Body of pancreas (tissue), 4 donors: Measurements from ENCODE around the gene TNRC18.

Experiments used
- POLR2A ChIP-seq, 3 donors: fragments of 450-650 bp; IDR thresholded peaks; one replicate each; pipeline ENCODE4 v1.6.1; 2016; ENCODE audit warnings: antibody characterized with exemption in 3 of 3, mild to moderate bottlenecking in 2 of 3
- TF ChIP-seq, protein P1 (sequence below), 7 experiments: fragments of 450-650 bp in 4 of 7; fragments of 200-600 bp in 3 of 7; sonication (generic) in 3 of 7; IDR thresholded peaks; one replicate each; pipeline ENCODE4 v1.5.1; 2016 to 2019; ENCODE audit warnings: antibody characterized with exemption in 7 of 7

DNA sequence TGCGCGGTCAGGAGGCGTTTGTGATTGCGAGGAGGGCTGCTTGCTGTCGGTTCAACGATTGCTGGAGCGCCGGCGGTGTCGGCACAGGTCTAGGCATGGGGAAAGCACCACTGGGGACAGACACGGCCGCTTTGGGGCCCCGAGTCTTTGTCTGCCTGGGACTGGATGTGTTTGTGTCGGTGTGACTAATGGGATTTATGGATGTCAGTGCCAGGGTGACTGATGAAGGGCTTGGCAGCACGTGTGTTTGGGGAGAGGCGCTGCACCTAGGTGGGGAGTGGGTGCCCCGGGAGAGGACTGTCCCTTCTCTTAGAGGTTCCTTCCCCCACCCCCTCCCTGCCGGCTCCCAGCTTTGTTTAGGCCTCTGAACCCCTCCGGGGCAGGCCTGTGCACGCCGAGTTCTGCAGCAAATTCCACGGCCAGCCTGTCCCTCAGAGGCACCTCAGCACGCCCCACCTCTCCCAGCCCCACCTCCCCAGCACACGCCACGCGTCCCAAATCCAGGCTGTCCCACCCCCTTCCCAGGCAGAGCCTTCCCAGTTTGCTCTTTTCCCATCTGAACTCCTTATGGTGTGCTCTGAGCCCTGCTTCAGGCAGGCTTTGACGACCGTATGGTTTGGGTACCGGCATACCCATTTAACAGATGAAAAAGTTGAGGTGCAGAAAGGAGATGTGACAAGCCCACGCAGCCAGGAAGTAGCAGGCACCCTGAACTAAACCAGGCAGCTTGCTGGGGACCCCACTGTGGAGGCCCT, 6.4 kb upstream of the TNRC18 start:
- TF ChIP-seq, protein P1, sequence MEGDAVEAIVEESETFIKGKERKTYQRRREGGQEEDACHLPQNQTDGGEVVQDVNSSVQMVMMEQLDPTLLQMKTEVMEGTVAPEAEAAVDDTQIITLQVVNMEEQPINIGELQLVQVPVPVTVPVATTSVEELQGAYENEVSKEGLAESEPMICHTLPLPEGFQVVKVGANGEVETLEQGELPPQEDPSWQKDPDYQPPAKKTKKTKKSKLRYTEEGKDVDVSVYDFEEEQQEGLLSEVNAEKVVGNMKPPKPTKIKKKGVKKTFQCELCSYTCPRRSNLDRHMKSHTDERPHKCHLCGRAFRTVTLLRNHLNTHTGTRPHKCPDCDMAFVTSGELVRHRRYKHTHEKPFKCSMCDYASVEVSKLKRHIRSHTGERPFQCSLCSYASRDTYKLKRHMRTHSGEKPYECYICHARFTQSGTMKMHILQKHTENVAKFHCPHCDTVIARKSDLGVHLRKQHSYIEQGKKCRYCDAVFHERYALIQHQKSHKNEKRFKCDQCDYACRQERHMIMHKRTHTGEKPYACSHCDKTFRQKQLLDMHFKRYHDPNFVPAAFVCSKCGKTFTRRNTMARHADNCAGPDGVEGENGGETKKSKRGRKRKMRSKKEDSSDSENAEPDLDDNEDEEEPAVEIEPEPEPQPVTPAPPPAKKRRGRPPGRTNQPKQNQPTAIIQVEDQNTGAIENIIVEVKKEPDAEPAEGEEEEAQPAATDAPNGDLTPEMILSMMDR (IDR thresholded peaks at IDR 0.05), result no peak
- TF ChIP-seq POLR2A (IDR thresholded peaks at IDR 0.05), result peak in 1 of 3 donors; percentile 5
